Lower leg skin (tissue), 3 donors: Measurements from ENCODE around the gene CYP2D6.

Source experiments
- POLR2A ChIP-seq, 2 donors: fragments of 450-650 bp; IDR thresholded peaks; one replicate each; pipeline ENCODE4 v1.6.1; 2016 to 2017; ENCODE audit warnings: antibody characterized with exemption in 2 of 2, mild to moderate bottlenecking in 1 of 2, moderate library complexity in 1 of 2
- TF ChIP-seq, protein P1 (sequence below), 3 donors: fragments of 450-650 bp; IDR thresholded peaks; one replicate each; pipeline ENCODE4 v1.5.1; 2016; ENCODE audit warnings: antibody characterized with exemption in 3 of 3, mild to moderate bottlenecking in 3 of 3, moderate library complexity in 2 of 3

DNA sequence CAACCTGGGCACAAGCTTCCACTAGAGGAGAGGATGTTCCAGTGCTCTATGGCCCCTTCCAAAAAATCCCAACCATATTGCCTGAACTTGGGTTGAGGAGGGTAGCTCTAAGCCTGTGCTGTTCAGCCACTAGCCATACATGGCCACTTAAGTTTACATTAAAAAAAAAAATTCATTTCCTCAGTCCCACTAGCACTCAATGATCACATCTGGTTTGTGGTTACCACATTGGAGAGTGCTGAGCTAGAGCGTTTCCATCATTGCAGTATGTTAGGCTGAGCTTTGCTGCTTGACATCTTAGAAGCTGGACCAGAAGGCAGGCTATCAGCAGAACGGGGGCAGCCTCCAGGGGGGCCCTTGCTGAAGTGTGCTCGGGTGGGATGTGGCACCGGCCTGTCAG is 43.5 kb upstream of the CYP2D6 start:
- no peak for TF ChIP-seq POLR2A (IDR thresholded peaks at IDR 0.05)
- TF ChIP-seq, protein P1, sequence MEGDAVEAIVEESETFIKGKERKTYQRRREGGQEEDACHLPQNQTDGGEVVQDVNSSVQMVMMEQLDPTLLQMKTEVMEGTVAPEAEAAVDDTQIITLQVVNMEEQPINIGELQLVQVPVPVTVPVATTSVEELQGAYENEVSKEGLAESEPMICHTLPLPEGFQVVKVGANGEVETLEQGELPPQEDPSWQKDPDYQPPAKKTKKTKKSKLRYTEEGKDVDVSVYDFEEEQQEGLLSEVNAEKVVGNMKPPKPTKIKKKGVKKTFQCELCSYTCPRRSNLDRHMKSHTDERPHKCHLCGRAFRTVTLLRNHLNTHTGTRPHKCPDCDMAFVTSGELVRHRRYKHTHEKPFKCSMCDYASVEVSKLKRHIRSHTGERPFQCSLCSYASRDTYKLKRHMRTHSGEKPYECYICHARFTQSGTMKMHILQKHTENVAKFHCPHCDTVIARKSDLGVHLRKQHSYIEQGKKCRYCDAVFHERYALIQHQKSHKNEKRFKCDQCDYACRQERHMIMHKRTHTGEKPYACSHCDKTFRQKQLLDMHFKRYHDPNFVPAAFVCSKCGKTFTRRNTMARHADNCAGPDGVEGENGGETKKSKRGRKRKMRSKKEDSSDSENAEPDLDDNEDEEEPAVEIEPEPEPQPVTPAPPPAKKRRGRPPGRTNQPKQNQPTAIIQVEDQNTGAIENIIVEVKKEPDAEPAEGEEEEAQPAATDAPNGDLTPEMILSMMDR (IDR thresholded peaks at IDR 0.05) = no peak
